C4-2B (cell line): ENCODE measurements around the gene ANKRD11.

Experiments used
- ZFX ChIP-seq: fragments of 450-650 bp; IDR thresholded peaks from 2 replicates; pipeline ENCODE4 v1.6.1; 2017
- TF ChIP-seq, protein P1 (sequence below): fragments of 450-650 bp; conservative IDR thresholded peaks from 2 replicates; pipeline ENCODE4 v1.5.1; 2017; ENCODE audit warnings: mild to moderate bottlenecking

DNA sequence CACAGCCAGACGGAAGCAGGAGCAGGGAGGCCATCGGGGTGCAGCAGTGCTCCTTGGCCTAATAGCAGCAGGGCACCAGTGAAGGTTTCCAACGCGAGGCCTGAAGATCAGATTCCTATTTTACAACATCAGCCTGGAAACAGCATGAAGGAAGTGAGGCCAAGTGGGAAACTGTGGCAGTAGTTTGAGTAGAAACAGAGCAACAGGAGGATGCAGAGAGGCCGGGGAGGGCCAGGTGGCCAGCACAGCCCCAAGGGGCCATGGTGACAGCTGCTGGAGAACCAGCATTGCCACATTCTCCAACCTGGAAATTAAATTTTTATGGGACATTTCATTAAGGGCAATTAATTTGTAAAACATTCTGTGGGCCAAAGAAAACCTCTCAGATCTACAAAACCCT, 3.4 kb upstream of the ANKRD11 start:
- TF ChIP-seq, protein P1, sequence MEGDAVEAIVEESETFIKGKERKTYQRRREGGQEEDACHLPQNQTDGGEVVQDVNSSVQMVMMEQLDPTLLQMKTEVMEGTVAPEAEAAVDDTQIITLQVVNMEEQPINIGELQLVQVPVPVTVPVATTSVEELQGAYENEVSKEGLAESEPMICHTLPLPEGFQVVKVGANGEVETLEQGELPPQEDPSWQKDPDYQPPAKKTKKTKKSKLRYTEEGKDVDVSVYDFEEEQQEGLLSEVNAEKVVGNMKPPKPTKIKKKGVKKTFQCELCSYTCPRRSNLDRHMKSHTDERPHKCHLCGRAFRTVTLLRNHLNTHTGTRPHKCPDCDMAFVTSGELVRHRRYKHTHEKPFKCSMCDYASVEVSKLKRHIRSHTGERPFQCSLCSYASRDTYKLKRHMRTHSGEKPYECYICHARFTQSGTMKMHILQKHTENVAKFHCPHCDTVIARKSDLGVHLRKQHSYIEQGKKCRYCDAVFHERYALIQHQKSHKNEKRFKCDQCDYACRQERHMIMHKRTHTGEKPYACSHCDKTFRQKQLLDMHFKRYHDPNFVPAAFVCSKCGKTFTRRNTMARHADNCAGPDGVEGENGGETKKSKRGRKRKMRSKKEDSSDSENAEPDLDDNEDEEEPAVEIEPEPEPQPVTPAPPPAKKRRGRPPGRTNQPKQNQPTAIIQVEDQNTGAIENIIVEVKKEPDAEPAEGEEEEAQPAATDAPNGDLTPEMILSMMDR, result no peak
- no peak for TF ChIP-seq ZFX
